D721Med (cell line): Measurements from ENCODE around the gene IMPACT.
A peak's percentile ranks its signal among the peaks of the same experiment; 100 is the strongest.

ENCODE experiments used
- DNase-seq: peaks from one replicate; pipeline ENCODE4 v3.0.0; 2011; ENCODE audit warnings: low spot score; ENCODE audit not compliant: insufficient read length
- FAIRE-seq: peaks from 2 replicates; lab custom pipeline; 2011; peaks lifted over from hg19 to GRCh38; lab: Jason Lieb, UNC
- CTCF ChIP-seq: IDR thresholded peaks from 2 replicates; pipeline ENCODE4 v1.5.1; 2012; ENCODE audit warnings: mild to moderate bottlenecking, control low read depth; ENCODE audit not compliant: insufficient read depth; ENCODE audit errors: missing control alignments

IMPACT gene

GRCh38 chr18:24420551-24420950, 5.9 kb upstream of the IMPACT start:
- DNase-seq (no peak), FAIRE-seq (no peak)
- TF ChIP-seq CTCF: no peak

GRCh38 chr18:24421831-24422230, 4.6 kb upstream of the IMPACT start:
- TF ChIP-seq CTCF: no peak
- DNase-seq (no peak), FAIRE-seq (peak; percentile 67)

- FAIRE-seq: no peak
- DNase-seq: no peak
- TF ChIP-seq CTCF: no peak
Observed at GRCh38 chr18:24426073-24426397, 435 bp upstream of the IMPACT start.

- DNase-seq: no peak
- FAIRE-seq: no peak
- TF ChIP-seq CTCF: no peak
Observed at GRCh38 chr18:24427484-24427883, 1.0 kb downstream of the IMPACT start.

DNA sequence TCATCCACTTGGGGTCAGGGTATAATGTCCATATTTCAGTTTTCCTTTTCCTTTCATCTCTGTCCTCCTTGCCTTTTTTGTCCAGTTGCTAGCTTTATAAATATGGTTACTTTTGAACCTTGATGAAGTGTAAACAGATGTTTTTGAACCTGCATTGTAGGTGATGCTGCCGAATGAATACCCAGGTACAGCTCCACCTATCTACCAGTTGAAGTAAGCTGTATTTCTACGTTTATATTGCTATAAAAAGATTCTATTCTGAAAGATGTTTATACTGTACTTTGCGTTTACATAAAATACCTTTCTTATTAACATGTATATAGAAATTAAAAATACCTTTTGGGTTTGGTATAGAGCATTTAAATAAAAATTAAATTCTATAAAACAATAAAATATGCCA, 2.2 kb downstream of the IMPACT start:
- DNase-seq: no peak
- FAIRE-seq: no peak
- TF ChIP-seq CTCF: no peak

GRCh38 chr18:24429188-24429587, 2.7 kb downstream of the IMPACT start:
- FAIRE-seq: peak; percentile 38
- no peak for TF ChIP-seq CTCF
- DNase-seq: no peak

- DNase-seq: no peak
- TF ChIP-seq CTCF: no peak
- FAIRE-seq: no peak
Observed at GRCh38 chr18:24432618-24433017, 6.1 kb downstream of the IMPACT start.
